Psoas muscle (tissue), 8 donors: ENCODE results near the gene LRRC42. TPM values are rescaled to one million over a fixed set of nuclear protein-coding genes. Genes with fewer than 3 reads are reported as not detected.

ENCODE experiments used
- ATAC-seq, 4 donors: fragments of 200-7000 bp; cut with Tn5 transposase; one replicate each; pipeline ENCODE4 v1.9.1; 2020; ENCODE audit warnings: moderate library complexity in 3 of 4, mild to moderate bottlenecking in 2 of 4
- DNase-seq, 2 donors: peaks; one replicate each; pipeline ENCODE4 v3.0.0-alpha.2; 2020
- H3K27ac ChIP-seq: fragments of 200-600 bp; one replicate; pipeline ENCODE4 v1.8.0; 2022
- H3K27me3 ChIP-seq, 3 donors: fragments of 200-600 bp in 1 of 3; one replicate each; pipeline versions ENCODE4 v1.6.1 to v1.8.0; 2013 to 2022; ENCODE audit warnings: low read length in 2 of 3, mild to moderate bottlenecking in 2 of 3, moderate library complexity in 1 of 3; ENCODE audit not compliant: insufficient read depth in 3 of 3
- H3K36me3 ChIP-seq, 2 donors: fragments of 200-600 bp in 1 of 2; one replicate each; pipeline versions ENCODE4 v1.6.1 to v1.8.0; 2013 to 2022; ENCODE audit warnings: low read depth in 1 of 2, mild to moderate bottlenecking in 1 of 2, moderate library complexity in 1 of 2; ENCODE audit not compliant: insufficient read depth in 1 of 2
- H3K4me1 ChIP-seq: fragments of 200-600 bp; one replicate; pipeline ENCODE4 v1.8.0; 2022
- H3K4me3 ChIP-seq: fragments of 200-600 bp; one replicate; pipeline ENCODE4 v1.8.0; 2022; ENCODE audit warnings: mild to moderate bottlenecking
- H3K9me3 ChIP-seq: fragments of 200-600 bp; one replicate; pipeline ENCODE4 v1.8.0; 2022
- WGBS, 3 donors: extraction: QIAGEN DNeasy Blood & Tissue Kit; methylation state at CpG; one replicate each; pipeline versions ENCODE4 v1.1.6 to v1.1.7; 2013; 5-methylcytosine and 5-hydroxymethylcytosine counted together
- intact Hi-C, 2 donors: fragments of 100-400 bp; cut with DNase I; formaldehyde crosslinking; loops; one replicate each; pipeline versions ENCODE4 v1.11.0 to v1.14.2; 2022
- polyA plus RNA-seq, 3 donors: library from polyadenylated mRNA; stranded (reverse); fragments of 200-250 nt; gene quantifications; one replicate each; pipeline ENCODE4 v1.2.3, GENCODE V29; 2013
- total RNA-seq, 4 donors: library from RNA; stranded (reverse); fragmentation: NEBNext Ultra II Directional in 2 of 4; extraction: Animal tissue kit (Norgen Biotek cat#: 25700) in 2 of 4; gene quantifications; one replicate each; pipeline versions ENCODE4 v1.2.1 to v1.2.4, GENCODE V29; 2021 to 2023
- TF ChIP-seq, protein P1 (sequence below): fragments of 200-600 bp; IDR thresholded peaks from one replicate; pipeline ENCODE4 v1.8.0; 2022; ENCODE audit warnings: antibody characterized with exemption
- donor health status: healthy with polysubstance abuse.
- donor health status: DM: no; HTN: no; CAD: no; lungs with moderate emphysema.
- donor health status: Bipolar disorder and iron deficiency.
- donor health status: healthy.
- donor health status: DM: yes; HTN: yes; CAD: no.
- donor health status: DM: no; HTN: no; CAD: no.
- donor health status: DM: no; HTN: no; CAD: no.
- donor health status: DM: yes; HTN: yes; CAD: no.

Gene LRRC42
- total and polyA plus RNA-seq, 7 donors, result 10.0 to 16.9 (median 12.0) TPM

GRCh38 chr1:53979712-53980450, 33.7 kb downstream of the LRRC42 start:
- Histone ChIP-seq H3K27ac (no peak overlapping the region), H3K9me3 (no peaks in the 10 kb centered on the region), H3K4me3 (no peak overlapping the region), H3K36me3 (no peaks in the 10 kb centered on the region), H3K27me3 (peaks cover 0 to 4% (median 0%) of the 10 kb centered on the region in 3 donors), H3K4me1 (no peaks in the 10 kb centered on the region)
- WGBS, 3 donors, result 62 to 77% (median 65%) methylated on average over 13 of the region's 13 CpGs
- TF ChIP-seq, protein P1, sequence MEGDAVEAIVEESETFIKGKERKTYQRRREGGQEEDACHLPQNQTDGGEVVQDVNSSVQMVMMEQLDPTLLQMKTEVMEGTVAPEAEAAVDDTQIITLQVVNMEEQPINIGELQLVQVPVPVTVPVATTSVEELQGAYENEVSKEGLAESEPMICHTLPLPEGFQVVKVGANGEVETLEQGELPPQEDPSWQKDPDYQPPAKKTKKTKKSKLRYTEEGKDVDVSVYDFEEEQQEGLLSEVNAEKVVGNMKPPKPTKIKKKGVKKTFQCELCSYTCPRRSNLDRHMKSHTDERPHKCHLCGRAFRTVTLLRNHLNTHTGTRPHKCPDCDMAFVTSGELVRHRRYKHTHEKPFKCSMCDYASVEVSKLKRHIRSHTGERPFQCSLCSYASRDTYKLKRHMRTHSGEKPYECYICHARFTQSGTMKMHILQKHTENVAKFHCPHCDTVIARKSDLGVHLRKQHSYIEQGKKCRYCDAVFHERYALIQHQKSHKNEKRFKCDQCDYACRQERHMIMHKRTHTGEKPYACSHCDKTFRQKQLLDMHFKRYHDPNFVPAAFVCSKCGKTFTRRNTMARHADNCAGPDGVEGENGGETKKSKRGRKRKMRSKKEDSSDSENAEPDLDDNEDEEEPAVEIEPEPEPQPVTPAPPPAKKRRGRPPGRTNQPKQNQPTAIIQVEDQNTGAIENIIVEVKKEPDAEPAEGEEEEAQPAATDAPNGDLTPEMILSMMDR, result no peak
- intact Hi-C loops, result no loop called here
- ATAC-seq, result no peak
- DNase-seq, result no peak

DNA sequence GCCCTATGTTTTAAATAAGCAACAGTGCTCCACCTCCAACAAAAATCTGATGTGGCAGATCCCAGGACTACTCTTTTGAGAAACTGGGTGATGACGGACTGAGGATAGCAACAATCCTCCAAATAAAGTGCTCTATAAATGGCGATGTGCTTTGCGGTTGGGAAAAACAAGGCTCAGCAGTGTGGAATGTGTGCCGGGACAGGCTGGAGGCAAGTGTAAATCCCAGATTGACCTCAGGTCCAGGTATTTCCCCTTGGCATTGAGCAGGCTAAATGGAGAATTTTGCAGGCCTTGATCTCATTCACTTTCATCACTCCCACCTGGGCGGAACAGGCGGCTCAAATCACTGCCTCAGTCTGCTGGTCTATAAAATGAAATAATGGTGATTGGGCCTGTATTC, 35.1 kb downstream of the LRRC42 start:
- TF ChIP-seq, protein P1, result no peak

DNA sequence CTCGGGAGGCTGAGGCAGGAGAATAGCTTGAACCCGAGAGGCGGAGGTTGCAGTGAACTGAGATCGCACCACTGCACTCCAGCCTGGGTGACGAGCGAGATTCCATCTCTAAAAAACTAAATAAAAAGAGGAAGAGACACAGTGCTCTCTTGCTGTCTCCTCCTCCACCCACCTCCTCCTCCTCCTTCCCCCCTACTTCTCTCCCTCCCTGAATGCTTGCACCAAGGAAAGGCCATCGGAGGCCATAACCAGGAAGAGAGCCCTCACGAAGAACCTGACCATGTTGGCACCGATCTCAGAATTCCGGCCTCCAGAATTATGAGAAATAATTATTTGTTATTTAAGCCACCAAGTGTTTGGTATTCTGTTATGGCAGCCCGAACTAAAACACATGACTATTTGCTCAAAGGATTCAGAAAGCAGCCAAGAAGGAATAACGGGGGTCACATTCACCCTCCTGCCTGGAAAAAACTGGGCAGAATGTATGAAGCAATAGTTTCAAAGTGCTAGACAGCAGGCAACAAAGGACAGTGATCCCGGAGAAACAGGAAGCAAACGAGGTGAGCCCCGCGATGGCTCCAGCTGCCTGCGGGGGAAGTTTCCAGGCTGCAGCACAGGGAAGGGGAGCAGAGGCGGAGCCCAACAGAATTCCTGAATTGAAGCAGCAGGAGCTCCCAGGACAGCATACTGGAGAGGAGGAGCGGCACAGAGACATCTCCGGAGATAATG, 36.0 kb downstream of the LRRC42 start:
- Histone ChIP-seq H3K4me3 (peak overlapping the region; percentile 49), H3K27ac (no peak overlapping the region), H3K36me3 (no peaks in the 10 kb centered on the region), H3K4me1 (no peaks in the 10 kb centered on the region), H3K27me3 (peaks cover 0 to 4% (median 0%) of the 10 kb centered on the region in 3 donors), H3K9me3 (no peaks in the 10 kb centered on the region)
- WGBS, 3 donors, result 43 to 47% (median 44%) methylated on average over 20 of the region's 20 CpGs
- DNase-seq (peak in 1 of 2 donors; percentile 30), ATAC-seq (peak in 1 of 4 donors; percentile 44)
- TF ChIP-seq, protein P1, result no peak
- intact Hi-C loops, result no loop called here

More for the DNA sequence above, 35.1 kb downstream of the LRRC42 start:
- 89 to 91% (median 90%) methylated on average over 6 of the region's 6 CpGs for WGBS, 3 donors
- Histone ChIP-seq H3K27ac (no peak overlapping the region), H3K4me3 (no peak overlapping the region), H3K9me3 (no peaks in the 10 kb centered on the region), H3K4me1 (no peaks in the 10 kb centered on the region), H3K27me3 (peaks cover 0 to 4% (median 0%) of the 10 kb centered on the region in 3 donors), H3K36me3 (no peaks in the 10 kb centered on the region)
- intact Hi-C loops, result no loop called here
- no peak for DNase-seq
- ATAC-seq, result peak in 2 of 4 donors; percentile 76 to 89

DNA sequence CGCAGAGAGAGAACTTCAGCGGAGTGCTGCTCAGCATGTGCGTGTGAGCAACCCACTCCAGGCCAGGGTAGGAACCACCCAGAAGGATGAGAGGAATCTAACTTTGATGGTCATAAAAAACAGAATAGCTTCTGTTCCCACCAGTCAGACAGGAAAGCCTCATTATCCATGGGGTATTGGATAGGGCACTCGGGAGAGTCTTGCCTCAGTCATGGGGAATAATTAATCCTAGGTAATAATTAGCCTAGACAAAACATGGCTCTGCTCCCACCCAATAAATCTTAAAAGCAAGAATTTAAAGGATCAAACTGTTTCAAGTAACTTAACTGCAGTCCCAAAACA, 36.6 kb downstream of the LRRC42 start:
- Histone ChIP-seq H3K4me3 (peak overlapping the region; percentile 49), H3K27me3 (peaks cover 0 to 4% (median 0%) of the 10 kb centered on the region in 3 donors), H3K9me3 (no peaks in the 10 kb centered on the region), H3K27ac (no peak overlapping the region), H3K36me3 (no peaks in the 10 kb centered on the region), H3K4me1 (no peaks in the 10 kb centered on the region)
- intact Hi-C loops, result no loop called here
- TF ChIP-seq, protein P1, result no peak
- WGBS, 3 donors, result 12 to 34% (median 30%) methylated on average over 4 of the region's 4 CpGs
- DNase-seq (no peak), ATAC-seq (no peak)
